ENCODE measurements around the gene ADAMTS7. TPM values are rescaled to one million over a fixed set of nuclear protein-coding genes. Genes with fewer than 3 reads are reported as not detected.
"Not testable (repeated sequence)": the region's sequence is repeated elsewhere in the genome, so short reads cannot be mapped to it uniquely, and the experiment has no call there.

The ADAMTS7 gene
- total RNA-seq, 4 donors from 2014 or later, result 0.59 to 2.1 (median 0.60) TPM

GRCh38 chr15:78758084-78758483, 53.2 kb downstream of the ADAMTS7 start:
- peak in 1 of 2 donors; percentile 84 for DNase-seq (ENCODE audit: low spot score in 2 of 2)
- WGBS, 2 donors, result 87 to 94% methylated on average over 6 to 8 of the region's 8 CpGs
- intact Hi-C loops (cut with DNase I; ENCODE audit: low total_unique reads); H3K4me3 ChIP-seq (ENCODE audit: low read depth, poor library complexity, severe bottlenecking): not testable (repeated sequence)

- WGBS, 2 donors, result 93 to 94% methylated on average over 10 of the region's 10 CpGs
- H3K4me3 ChIP-seq (ENCODE audit: low read depth, poor library complexity, severe bottlenecking), result no peak overlapping the region
- TF ChIP-seq CTCF (IDR thresholded peaks at IDR 0.05) (no peak), POLR2A (IDR thresholded peaks at IDR 0.05) (no peak)
- intact Hi-C loops (cut with DNase I; ENCODE audit: low total_unique reads), result no loop called here
- no peak for DNase-seq (ENCODE audit: low spot score in 2 of 2)
These were observed 53.7 kb downstream of the ADAMTS7 start for GRCh38 chr15:78757636-78757905.

- DNase-seq (ENCODE audit: low spot score in 2 of 2), result peak; percentile 66 to 96
- H3K4me3 ChIP-seq (ENCODE audit: low read depth, poor library complexity, severe bottlenecking); intact Hi-C loops (cut with DNase I; ENCODE audit: low total_unique reads): not testable (repeated sequence)
- 25 to 26% methylated on average over 13 to 21 of the region's 25 CpGs for WGBS, 2 donors
These were observed 54.3 kb downstream of the ADAMTS7 start for GRCh38 chr15:78756781-78757635.

GRCh38 chr15:78755900-78756591, 55.2 kb downstream of the ADAMTS7 start:
- H3K4me3 ChIP-seq (ENCODE audit: low read depth, poor library complexity, severe bottlenecking); intact Hi-C loops (cut with DNase I; ENCODE audit: low total_unique reads): not testable (repeated sequence)
- WGBS, 2 donors, result 44 to 45% methylated on average over 13 of the region's 13 CpGs
- DNase-seq (ENCODE audit: low spot score in 2 of 2), result peak in 1 of 2 donors; percentile 87

GRCh38 chr15:78754637-78755280, 56.5 kb downstream of the ADAMTS7 start:
- intact Hi-C loops (cut with DNase I; ENCODE audit: low total_unique reads); H3K4me3 ChIP-seq (ENCODE audit: low read depth, poor library complexity, severe bottlenecking): not testable (repeated sequence)
- peak in 1 of 2 donors; percentile 78 for DNase-seq (ENCODE audit: low spot score in 2 of 2)
- 72 to 77% methylated on average over 12 to 14 of the region's 14 CpGs for WGBS, 2 donors

GRCh38 chr15:78753751-78754535, 57.3 kb downstream of the ADAMTS7 start:
- H3K4me3 ChIP-seq (ENCODE audit: low read depth, poor library complexity, severe bottlenecking); intact Hi-C loops (cut with DNase I; ENCODE audit: low total_unique reads): not testable (repeated sequence)
- WGBS, 2 donors, result 90 to 95% methylated on average over 10 of the region's 10 CpGs
- DNase-seq (ENCODE audit: low spot score in 2 of 2), result peak in 1 of 2 donors; percentile 71

- intact Hi-C loops (cut with DNase I; ENCODE audit: low total_unique reads); H3K4me3 ChIP-seq (ENCODE audit: low read depth, poor library complexity, severe bottlenecking): not testable (repeated sequence)
- DNase-seq (ENCODE audit: low spot score in 2 of 2), result peak in 1 of 2 donors; percentile 72
- 78 to 94% methylated on average over 7 of the region's 7 CpGs for WGBS, 2 donors
These were observed 58.0 kb downstream of the ADAMTS7 start for GRCh38 chr15:78753359-78753659.

- WGBS, 2 donors, result 84 to 90% methylated on average over 22 to 24 of the region's 24 CpGs
- DNase-seq (ENCODE audit: low spot score in 2 of 2), result peak in 1 of 2 donors; percentile 36
- H3K4me3 ChIP-seq (ENCODE audit: low read depth, poor library complexity, severe bottlenecking), result no peak overlapping the region
- intact Hi-C loops (cut with DNase I; ENCODE audit: low total_unique reads), result no loop called here
- no peak for TF ChIP-seq POLR2A (IDR thresholded peaks at IDR 0.05)
- TF ChIP-seq CTCF (IDR thresholded peaks at IDR 0.05), result no peak
These were observed 58.5 kb downstream of the ADAMTS7 start for GRCh38 chr15:78752492-78753358.
